K562 (cell line): ENCODE data around the gene TP53BP2. TPM values are rescaled to one million over a fixed set of nuclear protein-coding genes. Genes with fewer than 3 reads are reported as not detected.

ENCODE experiments used
- HNRNPLL ChIP-seq: fragments of 200-400 bp; formaldehyde crosslinking; IDR thresholded peaks from 2 replicates; pipeline ENCODE4 v1.6.1; 2017; ENCODE audit warnings: low read length, low read depth, mild to moderate bottlenecking; ENCODE audit not compliant: poor library complexity, severe bottlenecking
- NCOA2 ChIP-seq, 2 experiments: fragments of 450-650 bp; IDR thresholded peaks; 2 replicates each; pipeline ENCODE4 v1.6.1; 2018; ENCODE audit warnings: mild to moderate bottlenecking in 2 of 2, moderate library complexity in 1 of 2; ENCODE audit not compliant: partially characterized antibody in 2 of 2
- NFIX ChIP-seq: fragments of 250-450 bp; sonication (Bioruptor Pico); IDR thresholded peaks from 2 replicates; pipeline ENCODE4 v1.4.0; 2020; ENCODE audit warnings: low read depth, mild to moderate bottlenecking, moderate library complexity
- NR2C1 ChIP-seq, 2 experiments: fragments of 450-650 bp; IDR thresholded peaks; 2 replicates each; pipeline ENCODE4 v1.6.1; 2017; ENCODE audit warnings: mild to moderate bottlenecking in 2 of 2, antibody characterized with exemption in 1 of 2, inconsistent platforms in 1 of 2, missing compliant biosample characterization in 1 of 2, missing genetic modification characterization in 1 of 2
- NR3C1 ChIP-seq: sonication (generic); formaldehyde crosslinking; IDR thresholded peaks from 2 replicates; pipeline ENCODE4 v1.8.1; 2022; ENCODE audit warnings: missing genetic modification reagents
- PHB ChIP-seq: fragments of 250-450 bp; sonication (Bioruptor Pico); IDR thresholded peaks from 2 replicates; pipeline ENCODE4 v1.5.0; 2021
- polyA plus RNA-seq, 8 experiments: library from polyadenylated mRNA; depleted of rRNA in 4 of 8; stranded (reverse) in 5 of 8; unstranded in 3 of 8; fragments of >200 nt; fragmentation: Nextera tagmentation in 2 of 8; fragmentation: Illumina TruSeq in 1 of 8; extraction: Ambion mirVana in 2 of 8; extraction: Trizol in 1 of 8; gene quantifications; 2 replicates each; pipeline versions ENCODE4 v1.2.1 to v1.2.3, GENCODE V29; 2011 to 2014; ENCODE audit warnings: inconsistent platforms in 1 of 8, missing spikeins in 1 of 8
- total RNA-seq, 7 experiments: library from RNA; depleted of rRNA in 6 of 7; stranded (reverse); fragments of >200 nt in 6 of 7; fragmentation: Illumina TruSeq in 2 of 7; extraction: Trizol in 2 of 7; gene quantifications; 2 replicates each; pipeline versions ENCODE4 v1.2.1 to v1.2.3, GENCODE V29; 2011 to 2021; ENCODE audit warnings: low replicate concordance in 1 of 7
- TF ChIP-seq, protein P1 (sequence below), 2 experiments: fragments of 150-350 bp in 1 of 2; IDR thresholded peaks; 2 replicates each; pipeline ENCODE4 v1.6.1; 2012 to 2016; ENCODE audit warnings: low read depth in 2 of 2, low read length in 2 of 2, mild to moderate bottlenecking in 1 of 2, moderate library complexity in 1 of 2
- TF ChIP-seq, protein P2 (sequence below): IDR thresholded peaks from 2 replicates; pipeline ENCODE4 v1.6.1; 2011; ENCODE audit warnings: borderline replicate concordance, low read depth, mild to moderate bottlenecking, moderate library complexity, low read length; ENCODE audit not compliant: insufficient read depth, poor library complexity, severe bottlenecking
- TF ChIP-seq, protein P3 (sequence below): fragments of 450-650 bp; formaldehyde crosslinking; IDR thresholded peaks from 2 replicates; pipeline ENCODE4 v1.4.0; 2020; ENCODE audit warnings: mild to moderate bottlenecking, moderate library complexity
- TF ChIP-seq, protein P4 (sequence below): fragments of 450-650 bp; IDR thresholded peaks from 2 replicates; pipeline ENCODE4 v1.6.1; 2016; ENCODE audit warnings: borderline replicate concordance

TP53BP2 gene
- total and polyA plus RNA-seq, 9 of the 15 experiments (the other 6 are each of a cell fraction or from before 2014, with no cell fraction given), result 17.0 to 69.6 (median 40.1) TPM

DNA sequence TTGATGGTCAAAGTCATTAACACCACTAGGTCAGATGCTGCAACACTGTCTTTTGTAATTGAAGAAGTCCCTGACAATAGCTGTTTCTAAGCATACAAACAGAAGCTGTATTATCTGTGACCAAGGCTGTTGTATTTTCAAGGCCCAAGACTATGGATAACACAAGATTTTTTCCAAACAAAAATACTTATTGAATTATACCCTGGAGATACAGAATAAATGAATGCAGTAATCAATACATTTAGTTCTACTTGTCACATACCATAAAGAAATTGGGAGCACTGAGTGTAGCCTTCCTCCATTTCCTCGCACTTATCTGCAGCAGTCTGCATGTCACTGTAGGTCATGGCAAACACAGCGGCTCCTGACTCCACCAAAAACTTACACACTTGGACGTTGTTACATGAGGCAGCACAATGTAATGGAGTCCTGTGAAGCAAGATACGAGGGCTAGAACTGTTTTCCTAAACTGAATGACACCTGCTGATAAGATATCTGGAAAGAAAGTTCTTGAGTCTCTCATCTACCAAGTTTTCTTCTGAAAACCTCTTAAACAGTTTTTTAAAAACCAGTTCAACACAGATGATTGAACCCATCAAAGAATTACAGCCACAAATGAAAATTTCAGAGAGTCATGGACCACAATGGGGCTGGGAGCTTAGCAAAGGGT lies 56.9 kb downstream of the TP53BP2 start (continued):
- peak; percentile 64 for TF ChIP-seq NR2C1 (IDR thresholded peaks at IDR 0.05)
- TF ChIP-seq NR2C1 (tag; IDR thresholded peaks at IDR 0.05), result peak; percentile 83
- TF ChIP-seq NR3C1 (CRISPR knock-in tag), result no peak
- TF ChIP-seq, protein P1, sequence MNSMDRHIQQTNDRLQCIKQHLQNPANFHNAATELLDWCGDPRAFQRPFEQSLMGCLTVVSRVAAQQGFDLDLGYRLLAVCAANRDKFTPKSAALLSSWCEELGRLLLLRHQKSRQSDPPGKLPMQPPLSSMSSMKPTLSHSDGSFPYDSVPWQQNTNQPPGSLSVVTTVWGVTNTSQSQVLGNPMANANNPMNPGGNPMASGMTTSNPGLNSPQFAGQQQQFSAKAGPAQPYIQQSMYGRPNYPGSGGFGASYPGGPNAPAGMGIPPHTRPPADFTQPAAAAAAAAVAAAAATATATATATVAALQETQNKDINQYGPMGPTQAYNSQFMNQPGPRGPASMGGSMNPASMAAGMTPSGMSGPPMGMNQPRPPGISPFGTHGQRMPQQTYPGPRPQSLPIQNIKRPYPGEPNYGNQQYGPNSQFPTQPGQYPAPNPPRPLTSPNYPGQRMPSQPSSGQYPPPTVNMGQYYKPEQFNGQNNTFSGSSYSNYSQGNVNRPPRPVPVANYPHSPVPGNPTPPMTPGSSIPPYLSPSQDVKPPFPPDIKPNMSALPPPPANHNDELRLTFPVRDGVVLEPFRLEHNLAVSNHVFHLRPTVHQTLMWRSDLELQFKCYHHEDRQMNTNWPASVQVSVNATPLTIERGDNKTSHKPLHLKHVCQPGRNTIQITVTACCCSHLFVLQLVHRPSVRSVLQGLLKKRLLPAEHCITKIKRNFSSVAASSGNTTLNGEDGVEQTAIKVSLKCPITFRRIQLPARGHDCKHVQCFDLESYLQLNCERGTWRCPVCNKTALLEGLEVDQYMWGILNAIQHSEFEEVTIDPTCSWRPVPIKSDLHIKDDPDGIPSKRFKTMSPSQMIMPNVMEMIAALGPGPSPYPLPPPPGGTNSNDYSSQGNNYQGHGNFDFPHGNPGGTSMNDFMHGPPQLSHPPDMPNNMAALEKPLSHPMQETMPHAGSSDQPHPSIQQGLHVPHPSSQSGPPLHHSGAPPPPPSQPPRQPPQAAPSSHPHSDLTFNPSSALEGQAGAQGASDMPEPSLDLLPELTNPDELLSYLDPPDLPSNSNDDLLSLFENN (IDR thresholded peaks at IDR 0.05; ENCODE audit: low read depth in 2 of 2, low read length in 2 of 2), result peak in 1 of 2 experiments; percentile 95; a peak in 2 of 4 replicates
- TF ChIP-seq NCOA2 (IDR thresholded peaks at IDR 0.05; ENCODE audit: partially characterized antibody in 2 of 2), result peak; percentile 80 to 89
- TF ChIP-seq, protein P2, sequence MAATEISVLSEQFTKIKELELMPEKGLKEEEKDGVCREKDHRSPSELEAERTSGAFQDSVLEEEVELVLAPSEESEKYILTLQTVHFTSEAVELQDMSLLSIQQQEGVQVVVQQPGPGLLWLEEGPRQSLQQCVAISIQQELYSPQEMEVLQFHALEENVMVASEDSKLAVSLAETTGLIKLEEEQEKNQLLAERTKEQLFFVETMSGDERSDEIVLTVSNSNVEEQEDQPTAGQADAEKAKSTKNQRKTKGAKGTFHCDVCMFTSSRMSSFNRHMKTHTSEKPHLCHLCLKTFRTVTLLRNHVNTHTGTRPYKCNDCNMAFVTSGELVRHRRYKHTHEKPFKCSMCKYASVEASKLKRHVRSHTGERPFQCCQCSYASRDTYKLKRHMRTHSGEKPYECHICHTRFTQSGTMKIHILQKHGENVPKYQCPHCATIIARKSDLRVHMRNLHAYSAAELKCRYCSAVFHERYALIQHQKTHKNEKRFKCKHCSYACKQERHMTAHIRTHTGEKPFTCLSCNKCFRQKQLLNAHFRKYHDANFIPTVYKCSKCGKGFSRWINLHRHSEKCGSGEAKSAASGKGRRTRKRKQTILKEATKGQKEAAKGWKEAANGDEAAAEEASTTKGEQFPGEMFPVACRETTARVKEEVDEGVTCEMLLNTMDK, result no peak
- TF ChIP-seq PHB (CRISPR knock-in tag), result no peak
- TF ChIP-seq, protein P3, sequence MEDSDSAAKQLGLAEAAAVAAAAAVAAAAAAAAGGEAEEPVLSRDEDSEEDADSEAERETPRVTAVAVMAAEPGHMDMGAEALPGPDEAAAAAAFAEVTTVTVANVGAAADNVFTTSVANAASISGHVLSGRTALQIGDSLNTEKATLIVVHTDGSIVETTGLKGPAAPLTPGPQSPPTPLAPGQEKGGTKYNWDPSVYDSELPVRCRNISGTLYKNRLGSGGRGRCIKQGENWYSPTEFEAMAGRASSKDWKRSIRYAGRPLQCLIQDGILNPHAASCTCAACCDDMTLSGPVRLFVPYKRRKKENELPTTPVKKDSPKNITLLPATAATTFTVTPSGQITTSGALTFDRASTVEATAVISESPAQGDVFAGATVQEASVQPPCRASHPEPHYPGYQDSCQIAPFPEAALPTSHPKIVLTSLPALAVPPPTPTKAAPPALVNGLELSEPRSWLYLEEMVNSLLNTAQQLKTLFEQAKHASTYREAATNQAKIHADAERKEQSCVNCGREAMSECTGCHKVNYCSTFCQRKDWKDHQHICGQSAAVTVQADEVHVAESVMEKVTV (CRISPR knock-in tag), result no peak; the same call in 1 of the 2 replicates
- TF ChIP-seq NFIX (CRISPR knock-in tag), result no peak
- TF ChIP-seq, protein P4, sequence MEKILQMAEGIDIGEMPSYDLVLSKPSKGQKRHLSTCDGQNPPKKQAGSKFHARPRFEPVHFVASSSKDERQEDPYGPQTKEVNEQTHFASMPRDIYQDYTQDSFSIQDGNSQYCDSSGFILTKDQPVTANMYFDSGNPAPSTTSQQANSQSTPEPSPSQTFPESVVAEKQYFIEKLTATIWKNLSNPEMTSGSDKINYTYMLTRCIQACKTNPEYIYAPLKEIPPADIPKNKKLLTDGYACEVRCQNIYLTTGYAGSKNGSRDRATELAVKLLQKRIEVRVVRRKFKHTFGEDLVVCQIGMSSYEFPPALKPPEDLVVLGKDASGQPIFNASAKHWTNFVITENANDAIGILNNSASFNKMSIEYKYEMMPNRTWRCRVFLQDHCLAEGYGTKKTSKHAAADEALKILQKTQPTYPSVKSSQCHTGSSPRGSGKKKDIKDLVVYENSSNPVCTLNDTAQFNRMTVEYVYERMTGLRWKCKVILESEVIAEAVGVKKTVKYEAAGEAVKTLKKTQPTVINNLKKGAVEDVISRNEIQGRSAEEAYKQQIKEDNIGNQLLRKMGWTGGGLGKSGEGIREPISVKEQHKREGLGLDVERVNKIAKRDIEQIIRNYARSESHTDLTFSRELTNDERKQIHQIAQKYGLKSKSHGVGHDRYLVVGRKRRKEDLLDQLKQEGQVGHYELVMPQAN, result no peak
- no peak for TF ChIP-seq HNRNPLL
